GM18505 (cell line): ENCODE results near the gene CDC14A.
A peak's percentile ranks its signal among the peaks of the same experiment; 100 is the strongest.

Experiments
- ATAC-seq: cut with Tn5 transposase; IDR thresholded peaks from one replicate; pipeline ENCODE4 v1.9.1; 2021; ENCODE audit not compliant: unreplicated experiment
- POLR2A ChIP-seq: IDR thresholded peaks from 4 replicates; pipeline ENCODE4 v1.6.1; 2011; ENCODE audit warnings: borderline replicate concordance; ENCODE audit not compliant: insufficient read depth, insufficient read length; ENCODE audit errors: extremely low read depth

Gene CDC14A

DNA sequence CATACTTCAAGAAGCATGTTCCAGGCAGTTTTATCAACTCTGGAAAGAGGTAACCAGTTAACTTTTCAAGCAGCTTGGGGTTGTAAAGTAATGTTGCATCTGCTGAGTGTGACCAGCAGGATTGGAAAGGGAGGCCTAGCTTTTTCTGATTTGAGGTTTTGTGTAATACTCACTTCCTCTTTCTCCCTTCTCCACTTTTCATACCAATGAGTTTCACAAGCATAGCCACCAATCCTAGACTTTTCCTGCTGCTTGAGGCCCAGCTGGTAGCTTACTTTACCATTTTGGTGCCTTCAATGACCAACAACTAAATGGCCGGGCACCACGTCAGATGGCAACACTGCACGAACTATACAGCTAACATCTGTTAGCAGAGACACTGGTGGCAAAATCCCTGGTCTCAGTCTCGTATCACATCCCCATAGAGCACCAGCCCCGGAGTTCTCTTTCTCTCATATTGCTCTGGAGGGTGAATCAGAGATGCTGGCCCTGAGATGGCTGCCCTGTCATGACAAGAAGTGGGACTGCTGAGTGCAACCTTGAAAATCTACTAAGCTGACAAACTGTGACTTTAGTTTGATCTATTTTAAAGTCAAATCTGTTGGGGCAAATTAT is 170.8 kb downstream of the CDC14A start:
- ATAC-seq: peak; percentile 98
- TF ChIP-seq POLR2A: no peak

DNA sequence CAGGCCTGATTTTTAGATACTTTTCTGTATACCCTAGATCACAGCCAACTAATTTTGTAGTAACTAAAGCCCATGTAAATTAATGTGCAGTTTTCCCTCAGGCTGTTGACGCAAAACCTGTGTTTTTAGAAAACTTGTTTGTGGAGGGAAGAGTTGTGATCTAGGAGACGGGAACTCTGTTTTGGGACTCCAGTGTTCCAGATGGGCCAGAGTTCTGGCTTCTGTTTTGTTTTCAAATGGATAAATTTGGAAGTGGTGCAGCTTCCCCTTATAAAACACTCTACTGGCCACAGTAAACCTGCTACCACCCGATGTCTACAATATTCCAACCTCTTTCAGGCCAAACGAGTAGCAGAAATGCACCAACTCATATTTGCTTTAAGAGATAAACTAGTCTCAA is 172.0 kb downstream of the CDC14A start:
- ATAC-seq: no peak
- TF ChIP-seq POLR2A: no peak

DNA sequence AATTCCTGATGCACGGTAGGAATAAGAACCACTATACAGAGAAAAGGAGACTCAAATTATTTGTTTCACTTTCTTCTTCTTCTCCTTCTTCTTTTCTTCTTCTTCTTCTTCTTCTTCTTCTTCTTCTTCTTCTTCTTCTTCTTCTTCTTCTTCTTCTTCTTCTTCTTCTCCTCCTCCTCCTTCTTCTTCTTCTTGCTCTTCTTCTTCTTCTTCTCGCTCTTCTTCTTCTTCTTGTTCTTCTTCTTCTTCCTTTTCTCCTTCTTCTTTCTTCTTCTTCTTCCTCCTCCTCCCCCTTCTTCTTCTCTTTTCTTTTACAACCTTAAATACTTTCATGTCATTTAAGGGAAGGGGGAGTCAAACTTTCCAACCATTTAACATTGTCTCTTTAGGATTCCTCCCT is 174.6 kb downstream of the CDC14A start:
- no peak for TF ChIP-seq POLR2A

DNA sequence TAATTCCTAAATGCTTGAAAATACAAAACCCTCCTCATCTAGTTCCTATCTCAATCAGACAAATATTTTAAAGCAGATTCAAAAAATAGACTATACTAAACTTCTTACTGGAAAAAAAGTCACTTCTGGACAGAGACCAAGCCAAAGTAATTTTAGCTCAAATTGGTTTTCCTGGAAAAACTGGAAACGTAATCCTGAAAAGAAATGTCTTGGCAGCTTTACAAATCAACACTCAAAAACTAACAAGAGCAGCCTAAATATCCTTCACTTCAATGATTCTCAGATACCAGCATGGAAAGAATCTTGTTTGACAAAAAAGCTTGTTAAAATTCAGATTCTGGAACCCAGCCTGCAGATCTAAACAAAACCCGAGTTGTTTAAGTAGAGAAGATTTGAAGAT is 176.6 kb downstream of the CDC14A start:
- TF ChIP-seq POLR2A: no peak
- no peak for ATAC-seq

More for the DNA sequence above, 174.6 kb downstream of the CDC14A start:
- no peak for ATAC-seq

DNA sequence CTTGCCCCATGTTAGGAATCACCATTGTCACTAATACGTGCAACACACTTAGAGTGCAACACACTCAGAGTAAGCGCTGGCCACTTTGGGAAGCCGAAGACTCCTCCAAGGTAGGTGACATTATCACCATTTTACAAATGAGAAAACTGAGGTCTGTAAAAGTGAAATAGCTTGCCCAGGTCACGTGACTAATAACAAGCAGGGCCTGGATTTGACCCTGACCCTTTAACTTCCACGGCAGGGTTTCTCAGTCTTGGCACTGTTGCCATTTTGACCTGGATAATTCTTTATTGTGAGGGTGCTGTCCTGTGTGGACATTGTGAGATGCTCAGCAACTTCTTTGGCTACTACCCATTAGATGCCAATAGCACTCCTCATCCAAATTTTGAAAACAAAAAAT is 177.8 kb downstream of the CDC14A start:
- TF ChIP-seq POLR2A: no peak
- ATAC-seq: no peak

DNA sequence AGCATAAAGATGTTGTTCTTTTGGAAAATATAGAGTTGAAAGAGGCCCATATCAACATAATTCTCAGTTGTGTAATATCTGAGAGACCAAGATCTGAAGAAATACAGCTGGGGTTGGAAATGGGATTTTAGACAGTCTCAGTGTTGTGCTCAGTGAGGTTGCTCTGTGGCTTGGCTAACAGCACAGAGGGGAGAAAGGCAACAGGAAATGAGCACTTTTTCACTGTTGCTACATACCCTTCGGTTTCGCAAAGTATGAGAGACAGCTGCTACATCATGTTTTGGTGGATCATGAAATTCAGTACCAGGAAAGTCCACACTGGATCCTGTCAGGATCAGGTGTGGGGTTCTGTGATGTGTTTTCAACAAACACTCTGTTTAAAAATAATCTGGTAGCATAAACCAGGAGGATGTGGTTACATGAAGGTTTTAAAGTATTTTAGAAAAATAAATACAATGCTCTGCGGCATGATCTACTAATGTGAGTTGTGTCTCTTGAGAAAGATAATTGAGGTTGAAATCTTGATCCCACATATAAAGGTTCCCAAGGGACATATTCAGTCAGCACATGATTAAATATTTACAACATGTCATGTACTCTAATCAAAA is 178.7 kb downstream of the CDC14A start:
- TF ChIP-seq POLR2A: no peak
- ATAC-seq: peak; percentile 84

DNA sequence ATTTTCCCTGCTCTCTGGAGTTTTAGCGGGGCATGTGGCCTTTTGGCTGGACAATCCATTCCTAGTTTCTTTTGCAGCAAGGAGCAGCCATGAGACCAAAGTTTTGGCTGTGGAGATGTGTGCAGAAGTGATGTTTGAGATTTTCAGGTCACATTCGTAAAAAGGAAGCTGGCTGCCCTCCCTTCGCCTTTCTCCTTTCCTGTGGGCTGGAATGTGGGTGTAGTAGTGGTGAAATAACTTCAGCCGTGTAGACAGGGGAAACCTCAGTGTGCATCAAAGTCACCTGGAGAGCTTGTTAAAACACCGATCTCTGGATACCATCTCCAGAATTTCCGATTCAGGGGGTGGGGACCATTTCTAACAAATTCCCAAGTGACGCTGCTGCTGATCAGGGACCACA is 180.3 kb downstream of the CDC14A start:
- no peak for TF ChIP-seq POLR2A
- no peak for ATAC-seq

DNA sequence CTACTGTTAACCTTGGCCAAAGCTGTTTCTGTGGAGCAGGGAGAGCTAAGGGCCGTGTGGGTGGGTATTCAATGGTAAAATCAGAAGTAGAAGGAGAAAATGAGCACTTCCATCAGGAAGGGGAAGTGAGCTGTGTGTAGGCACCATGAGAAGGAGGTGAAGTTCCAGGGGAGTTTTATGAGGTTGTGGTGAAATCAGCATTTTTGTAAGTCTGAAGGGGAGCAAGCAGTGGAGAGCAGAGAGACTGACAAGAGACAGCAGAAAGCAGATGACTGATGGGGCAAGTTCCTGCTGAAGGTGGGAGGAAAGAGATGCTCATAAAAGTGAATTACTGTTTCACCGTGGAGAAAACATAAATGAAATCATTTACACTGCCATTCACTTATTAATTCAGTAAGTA is 183.0 kb downstream of the CDC14A start:
- no peak for TF ChIP-seq POLR2A
- ATAC-seq: no peak

DNA sequence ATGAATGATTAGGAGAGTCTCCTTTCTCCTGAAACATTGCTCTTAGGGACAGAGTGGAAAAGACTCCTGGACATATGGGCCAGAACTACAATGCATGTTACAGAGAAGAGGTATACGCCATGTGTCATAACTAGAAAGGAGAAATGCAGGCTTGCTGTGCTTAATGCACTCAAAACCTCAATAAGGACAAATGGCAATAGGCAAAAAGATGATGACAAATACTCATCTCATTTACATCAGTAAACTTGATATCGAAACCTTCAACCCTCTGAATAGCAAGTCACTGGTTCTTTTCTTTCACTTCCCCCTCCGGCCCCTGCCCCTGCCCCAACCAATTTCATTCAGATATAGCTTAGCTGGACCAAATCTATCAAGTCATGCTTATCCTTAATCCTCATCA is 183.7 kb downstream of the CDC14A start:
- no peak for TF ChIP-seq POLR2A
- ATAC-seq: peak; percentile 88

DNA sequence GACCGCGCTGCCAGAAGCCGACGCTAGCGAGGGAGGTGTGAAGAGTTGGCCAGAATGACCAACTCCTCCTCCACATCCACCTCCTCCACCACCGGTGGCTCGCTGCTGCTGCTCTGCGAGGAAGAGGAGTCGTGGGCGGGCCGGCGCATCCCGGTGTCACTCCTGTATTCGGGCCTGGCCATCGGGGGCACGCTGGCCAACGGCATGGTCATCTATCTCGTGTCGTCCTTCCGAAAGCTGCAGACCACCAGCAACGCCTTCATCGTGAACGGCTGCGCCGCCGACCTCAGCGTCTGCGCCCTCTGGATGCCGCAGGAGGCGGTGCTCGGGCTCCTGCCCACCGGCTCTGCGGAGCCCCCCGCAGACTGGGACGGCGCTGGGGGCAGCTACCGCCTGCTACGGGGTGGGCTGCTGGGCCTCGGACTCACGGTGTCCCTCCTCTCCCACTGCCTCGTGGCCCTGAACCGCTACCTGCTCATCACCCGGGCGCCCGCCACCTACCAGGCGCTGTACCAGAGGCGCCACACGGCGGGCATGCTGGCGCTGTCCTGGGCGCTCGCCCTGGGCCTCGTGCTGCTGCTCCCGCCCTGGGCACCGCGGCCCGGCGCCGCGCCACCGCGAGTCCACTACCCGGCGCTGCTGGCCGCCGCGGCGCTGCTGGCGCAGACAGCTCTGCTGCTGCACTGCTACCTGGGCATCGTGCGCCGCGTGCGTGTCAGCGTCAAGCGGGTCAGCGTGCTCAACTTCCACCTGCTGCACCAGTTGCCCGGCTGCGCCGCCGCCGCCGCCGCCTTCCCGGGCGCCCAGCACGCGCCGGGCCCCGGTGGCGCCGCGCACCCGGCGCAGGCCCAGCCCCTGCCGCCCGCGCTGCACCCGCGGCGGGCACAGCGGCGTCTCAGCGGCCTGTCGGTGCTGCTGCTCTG is 186.9 kb downstream of the CDC14A start:
- no peak for TF ChIP-seq POLR2A
- no peak for ATAC-seq

DNA sequence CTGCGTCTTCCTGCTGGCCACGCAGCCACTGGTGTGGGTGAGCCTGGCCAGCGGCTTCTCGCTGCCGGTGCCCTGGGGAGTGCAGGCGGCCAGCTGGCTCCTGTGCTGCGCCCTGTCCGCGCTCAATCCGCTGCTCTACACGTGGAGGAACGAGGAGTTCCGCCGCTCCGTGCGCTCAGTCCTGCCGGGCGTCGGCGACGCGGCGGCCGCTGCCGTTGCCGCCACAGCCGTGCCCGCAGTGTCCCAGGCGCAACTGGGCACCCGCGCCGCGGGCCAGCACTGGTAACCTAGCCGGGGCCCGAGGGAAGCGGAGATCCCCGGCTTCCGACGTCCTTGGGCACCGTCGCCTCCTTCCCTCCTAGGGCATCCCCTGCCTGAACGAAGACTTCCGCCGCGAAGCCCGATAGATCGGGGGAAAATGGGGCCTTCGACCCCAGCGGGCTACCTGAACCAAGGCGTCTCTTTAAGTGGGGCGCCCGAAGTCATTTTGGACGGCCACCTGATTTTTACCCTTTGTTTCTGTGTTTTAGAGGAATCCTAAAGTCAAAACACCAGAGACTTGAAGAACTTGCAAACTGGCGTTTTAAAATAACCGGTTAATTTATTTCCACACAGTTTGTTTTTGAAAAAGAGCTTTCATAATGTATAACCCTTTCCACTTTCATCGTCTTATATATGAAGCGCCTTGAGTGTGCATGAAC is 187.7 kb downstream of the CDC14A start:
- no peak for ATAC-seq
- no peak for TF ChIP-seq POLR2A

DNA sequence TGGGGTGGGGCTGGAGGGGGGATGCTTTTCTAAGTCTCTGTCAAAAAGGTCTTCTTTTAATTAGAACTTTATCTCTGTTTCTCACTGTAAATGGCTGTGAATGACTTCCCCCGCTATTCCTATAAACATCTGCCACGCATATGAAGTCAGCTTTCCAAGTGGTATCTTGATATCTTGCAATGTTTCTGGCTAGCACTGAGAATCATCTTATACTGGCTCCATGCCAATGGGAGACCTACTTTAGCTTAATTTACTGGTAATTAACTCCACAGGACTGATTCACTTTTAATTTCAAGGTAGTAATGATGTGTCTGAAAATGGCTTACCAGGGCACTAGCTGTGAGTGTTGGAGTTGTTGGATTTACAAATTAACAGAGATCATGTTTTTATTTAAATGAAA is 190.0 kb downstream of the CDC14A start:
- ATAC-seq: no peak
- no peak for TF ChIP-seq POLR2A

DNA sequence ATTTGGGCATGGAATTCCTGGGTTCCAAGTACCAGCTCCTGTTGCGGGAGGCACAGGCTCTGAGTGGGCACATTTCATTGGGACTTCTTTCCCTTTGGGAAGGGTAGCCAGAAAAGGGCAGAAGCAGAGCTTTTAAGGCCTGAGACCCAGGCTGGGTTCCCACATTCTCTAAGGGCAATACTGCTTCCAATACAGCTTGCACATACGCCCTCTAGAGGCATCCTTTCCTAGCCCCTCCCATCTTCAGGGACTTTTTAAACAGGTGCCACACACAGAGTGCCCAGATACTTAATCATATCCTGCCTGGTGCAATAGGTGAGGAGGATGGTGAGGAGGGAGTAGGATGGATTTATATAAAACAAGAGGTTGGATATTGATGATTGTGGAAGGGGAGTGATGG is 191.3 kb downstream of the CDC14A start:
- ATAC-seq: no peak
- no peak for TF ChIP-seq POLR2A
